Measurements from ENCODE around the gene SHISA2. TPM values are rescaled to one million over a fixed set of nuclear protein-coding genes. Genes with fewer than 3 reads are reported as not detected.

Gene SHISA2
- total RNA-seq: 0.35 and 1.1 TPM in 2 replicates

GRCh38 chr13:26051657-26052311 lies at the start of gene SHISA2:
SHISA2 (minus strand) TSS chr13:26052016; CDS start chr13:26050975, 1,041 bp downstream.

Other genes starting within 250 kb of the SHISA2 start
- 24.1 and 28.6 TPM in 2 replicates for gene RNF6, start 170.3 kb upstream of the SHISA2 start, total RNA-seq
- gene CDK8, start 202.1 kb upstream of the SHISA2 start, total RNA-seq: 13.4 and 18.0 TPM in 2 replicates

Measured in airway epithelial cell (primary cell).